ENCODE data around the gene LGR5. TPM values are rescaled to one million over a fixed set of nuclear protein-coding genes. Genes with fewer than 3 reads are reported as not detected.
A peak's percentile ranks its signal among the peaks of the same experiment; 100 is the strongest.

The LGR5 gene
- total RNA-seq, 8 experiments from 2014 or later = 0.24 to 3.1 (median 0.31) TPM; not detected in 2

DNA sequence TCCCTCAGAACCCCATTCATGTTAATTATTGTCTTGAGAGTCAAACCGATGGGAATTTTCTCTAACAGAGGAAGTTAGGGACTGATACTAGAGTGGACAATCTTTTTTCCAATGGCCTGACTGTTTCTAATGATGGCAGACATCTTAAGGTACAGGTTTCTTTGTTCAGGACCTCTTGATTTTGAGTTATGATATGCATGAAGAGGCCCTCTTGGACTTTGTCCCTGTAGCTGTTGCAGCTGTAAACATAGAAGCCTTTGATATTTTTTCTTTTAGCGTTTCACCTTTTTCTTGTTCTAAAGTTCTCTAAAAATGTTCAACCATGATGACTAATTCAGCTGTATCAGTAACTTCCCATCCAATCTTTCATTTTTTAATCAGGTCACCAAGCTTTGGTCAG is 53.0 kb downstream of the LGR5 start:
- H3K27ac ChIP-seq = no peak overlapping the region
- H3K4me3 ChIP-seq = no peak overlapping the region
- in situ Hi-C loops (cut with MboI; ENCODE audit: low pct_unique_long_range_greater_than_20kb in 2 of 9, low sequenced_read_pairs in 9 of 9, unreplicated experiment in 9 of 9) = no loop called here
- 58 to 100% (median 89%) methylated on average over 1 to 2 of the region's 2 CpGs for WGBS, 10 experiments
- no peak for ATAC-seq (replicated peaks in 6 of 8)
- H3K4me1 ChIP-seq (replicated peaks in 1 of 2) = no peaks in the 10 kb centered on the region

DNA sequence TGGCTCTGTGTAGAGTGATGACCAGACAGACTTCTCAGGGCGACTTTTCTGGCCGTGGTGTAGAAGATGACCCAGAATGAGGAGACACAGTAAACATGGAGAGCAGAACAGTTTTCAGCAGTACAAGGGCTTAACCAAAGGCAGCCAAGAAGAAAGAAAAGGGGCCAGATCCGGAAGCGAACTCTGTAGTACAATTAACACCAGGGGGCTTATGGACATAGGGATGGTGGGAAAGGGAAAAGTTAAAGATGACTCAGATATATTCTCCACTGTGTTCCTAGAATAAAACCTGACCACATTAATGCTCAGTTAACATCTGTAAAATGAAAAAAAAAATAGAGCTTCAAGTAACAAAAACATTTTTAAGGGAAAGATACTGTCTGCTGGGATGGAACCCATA is 60.2 kb downstream of the LGR5 start:
- Histone ChIP-seq H3K27ac (no peak overlapping the region), H3K4me3 (no peak overlapping the region), H3K4me1 (replicated peaks in 1 of 2) (peaks cover 0 to 7% of the 10 kb centered on the region in 2 donors)
- in situ Hi-C loops (cut with MboI; ENCODE audit: low pct_unique_long_range_greater_than_20kb in 2 of 9, low sequenced_read_pairs in 9 of 9, unreplicated experiment in 9 of 9) = no loop called here
- ATAC-seq (replicated peaks in 6 of 8) = no peak
- 50 to 100% (median 93%) methylated on average over 2 to 4 of the region's 4 CpGs; no CpG with 5 or more reads in 2 of the 10 experiments for WGBS, 10 experiments

DNA sequence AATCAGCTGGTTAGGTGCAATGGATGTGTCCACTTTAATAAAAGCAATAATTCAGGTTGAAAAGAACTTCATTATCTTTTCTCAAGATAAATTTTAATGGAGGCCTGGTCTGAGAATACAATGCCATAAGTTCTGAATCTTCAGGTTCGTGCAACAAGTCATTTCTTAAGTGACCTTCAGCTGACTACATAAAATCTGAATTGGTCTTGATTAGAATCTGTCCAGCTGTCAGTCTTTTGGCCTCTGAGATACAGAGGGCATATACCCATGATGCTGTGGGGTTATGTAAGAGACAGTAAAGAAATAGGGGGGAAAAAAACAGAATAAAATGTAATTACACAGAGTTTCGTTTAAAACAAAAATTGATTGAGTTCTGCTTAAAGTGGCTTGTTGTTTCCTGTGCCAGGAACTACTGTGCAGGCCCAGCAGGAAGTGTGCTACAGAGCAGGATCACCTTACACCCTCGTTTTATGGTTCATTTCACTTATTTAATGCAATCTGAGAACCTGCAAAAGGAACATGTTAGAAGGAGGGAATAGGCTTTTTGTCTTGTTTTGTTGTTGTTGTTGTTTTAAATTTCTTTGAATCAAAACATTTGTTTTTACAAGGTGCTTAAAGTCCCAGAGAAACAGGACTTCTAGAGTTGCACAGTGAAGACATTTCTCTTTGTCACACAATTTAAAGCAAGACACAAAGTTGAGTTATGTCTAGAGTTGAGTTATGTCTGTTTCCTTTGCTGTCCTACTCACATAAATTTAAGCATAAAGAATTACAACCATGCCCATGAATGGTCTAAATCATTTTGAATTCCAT is 64.2 kb downstream of the LGR5 start:
- no peak for ATAC-seq (replicated peaks in 6 of 8)
- WGBS, 10 experiments = 13 to 80% (median 32%) methylated on average over 1 to 3 of the region's 3 CpGs
- in situ Hi-C loops (cut with MboI; ENCODE audit: low pct_unique_long_range_greater_than_20kb in 2 of 9, low sequenced_read_pairs in 9 of 9, unreplicated experiment in 9 of 9) = no loop called here
- Histone ChIP-seq H3K4me3 (no peak overlapping the region), H3K4me1 (replicated peaks in 1 of 2) (peaks cover 0 to 7% of the 10 kb centered on the region in 2 donors), H3K27ac (no peak overlapping the region)

DNA sequence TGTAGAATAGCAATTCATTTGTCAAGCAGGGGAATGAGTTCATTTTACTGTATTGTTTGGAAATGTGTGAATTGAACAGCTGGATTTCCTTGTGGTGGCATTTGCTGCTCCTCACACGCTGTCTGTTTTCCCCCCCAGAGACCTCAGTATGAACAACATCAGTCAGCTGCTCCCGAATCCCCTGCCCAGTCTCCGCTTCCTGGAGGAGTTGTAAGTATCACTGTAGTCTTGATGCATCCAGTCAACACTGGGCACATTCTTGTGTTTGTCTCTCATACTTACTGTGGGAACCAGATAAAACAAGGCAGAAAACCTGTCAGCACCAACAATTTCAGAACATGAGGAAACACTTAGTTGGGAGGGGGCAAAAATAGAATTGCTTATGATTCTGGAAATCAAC is 64.9 kb downstream of the LGR5 start:
- peak in 4 of 8 experiments; percentile 15 to 98 (median 57) for ATAC-seq (replicated peaks in 6 of 8)
- in situ Hi-C loops (cut with MboI; ENCODE audit: low pct_unique_long_range_greater_than_20kb in 2 of 9, low sequenced_read_pairs in 9 of 9, unreplicated experiment in 9 of 9) = no loop called here
- Histone ChIP-seq H3K4me1 (replicated peaks in 1 of 2) (peaks cover 0 to 7% of the 10 kb centered on the region in 2 donors), H3K4me3 (no peak overlapping the region), H3K27ac (no peak overlapping the region)
- 0 to 90% (median 58%) methylated on average over 1 to 3 of the region's 3 CpGs; no CpG with 5 or more reads in 4 of the 10 experiments for WGBS, 10 experiments

DNA sequence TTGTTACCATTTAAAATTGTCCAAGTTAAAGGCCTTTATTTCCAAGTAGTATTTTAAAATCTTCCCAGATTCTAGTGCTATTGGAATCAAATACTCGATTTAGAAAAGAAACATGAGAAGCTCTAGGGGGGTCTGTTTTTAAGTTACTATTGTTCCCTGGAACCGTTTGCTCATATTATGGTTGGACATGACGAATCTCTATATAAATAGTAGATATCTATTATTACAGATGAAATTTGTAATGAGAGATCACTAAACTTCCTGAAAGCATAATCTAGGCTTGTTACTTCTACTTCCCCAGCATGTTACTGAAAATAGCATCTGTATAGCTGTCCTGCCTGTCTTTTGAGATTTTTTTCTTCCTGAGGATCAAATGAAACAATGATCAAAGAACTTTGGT is 70.1 kb downstream of the LGR5 start:
- Histone ChIP-seq H3K4me1 (replicated peaks in 1 of 2) (peaks cover 0 to 1% of the 10 kb centered on the region in 2 donors), H3K4me3 (no peak overlapping the region), H3K27ac (no peak overlapping the region)
- WGBS, 10 experiments = 41 to 100% (median 79%) methylated on average over 1 to 3 of the region's 3 CpGs; no CpG with 5 or more reads in 1 of the 10 experiments
- ATAC-seq (replicated peaks in 6 of 8) = no peak
- in situ Hi-C loops (cut with MboI; ENCODE audit: low pct_unique_long_range_greater_than_20kb in 2 of 9, low sequenced_read_pairs in 9 of 9, unreplicated experiment in 9 of 9) = no loop called here

DNA sequence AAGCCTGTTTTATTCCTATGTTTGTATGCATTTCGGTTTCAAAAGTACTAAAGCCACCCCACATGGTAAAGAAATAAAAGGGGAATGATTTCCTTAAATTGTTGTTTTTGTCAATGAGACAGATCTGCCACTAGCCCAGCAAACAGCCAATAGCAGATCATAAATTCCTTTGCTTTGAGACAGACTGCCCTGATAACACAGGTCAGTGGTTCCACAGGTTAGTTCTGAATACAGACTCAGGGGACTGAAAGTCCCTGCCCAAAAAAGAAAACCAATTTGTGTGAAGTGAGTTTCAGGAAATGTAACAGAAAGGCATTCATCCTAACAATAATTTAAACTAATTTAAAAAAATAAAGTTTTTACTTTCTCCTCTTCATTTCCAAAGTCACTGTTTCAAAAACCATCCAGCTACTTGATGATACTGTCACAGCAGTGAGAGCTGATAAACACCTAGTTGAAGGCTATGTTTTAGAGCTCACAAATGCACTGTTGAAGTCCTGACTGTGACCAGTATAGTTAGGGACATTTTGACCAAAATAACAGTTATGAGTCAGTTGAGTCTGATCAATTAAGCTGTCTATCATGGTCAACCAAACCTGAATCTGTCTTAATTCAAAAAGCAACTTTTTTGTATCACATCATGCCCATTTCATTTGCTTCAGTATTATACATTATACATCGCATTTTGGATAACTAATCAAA is 77.7 kb downstream of the LGR5 start:
- in situ Hi-C loops (cut with MboI; ENCODE audit: low pct_unique_long_range_greater_than_20kb in 2 of 9, low sequenced_read_pairs in 9 of 9, unreplicated experiment in 9 of 9) = no loop called here
- Histone ChIP-seq H3K27ac (no peak overlapping the region), H3K4me1 (replicated peaks in 1 of 2) (no peaks in the 10 kb centered on the region), H3K4me3 (no peak overlapping the region)
- no peak for ATAC-seq (replicated peaks in 6 of 8)
- 0 to 90% (median 56%) methylated on average over 1 to 2 of the region's 2 CpGs; no CpG with 5 or more reads in 1 of the 10 experiments for WGBS, 10 experiments

DNA sequence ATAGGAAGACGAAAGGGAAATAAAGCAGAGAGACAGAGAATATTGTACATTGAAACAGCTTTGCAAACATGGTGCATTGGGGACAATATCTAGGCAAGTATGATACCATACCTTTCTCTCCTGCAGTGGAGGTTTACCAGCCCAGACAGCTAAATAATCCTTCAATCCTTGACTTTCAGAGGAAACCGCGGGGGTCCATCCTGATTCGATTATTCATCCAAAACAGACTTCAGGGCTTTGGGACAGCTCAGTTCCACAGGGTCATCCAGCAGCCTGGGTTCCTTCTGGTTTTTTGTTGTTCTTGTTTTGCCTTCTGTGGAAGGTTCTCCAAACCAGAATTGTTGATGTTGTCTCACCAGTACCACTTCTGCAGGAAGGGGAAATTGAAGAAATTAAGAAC is 81.5 kb downstream of the LGR5 start:
- no peak overlapping the region for H3K4me3 ChIP-seq
- 0 to 100% (median 60%) methylated on average over 1 to 4 of the region's 4 CpGs; no CpG with 5 or more reads in 1 of the 10 experiments for WGBS, 10 experiments
- no peak overlapping the region for H3K27ac ChIP-seq
- ATAC-seq (replicated peaks in 6 of 8) = no peak
- peaks cover 0 to 3% of the 10 kb centered on the region in 2 donors for H3K4me1 ChIP-seq (replicated peaks in 1 of 2)
- in situ Hi-C loops (cut with MboI; ENCODE audit: low pct_unique_long_range_greater_than_20kb in 2 of 9, low sequenced_read_pairs in 9 of 9, unreplicated experiment in 9 of 9) = no loop called here

DNA sequence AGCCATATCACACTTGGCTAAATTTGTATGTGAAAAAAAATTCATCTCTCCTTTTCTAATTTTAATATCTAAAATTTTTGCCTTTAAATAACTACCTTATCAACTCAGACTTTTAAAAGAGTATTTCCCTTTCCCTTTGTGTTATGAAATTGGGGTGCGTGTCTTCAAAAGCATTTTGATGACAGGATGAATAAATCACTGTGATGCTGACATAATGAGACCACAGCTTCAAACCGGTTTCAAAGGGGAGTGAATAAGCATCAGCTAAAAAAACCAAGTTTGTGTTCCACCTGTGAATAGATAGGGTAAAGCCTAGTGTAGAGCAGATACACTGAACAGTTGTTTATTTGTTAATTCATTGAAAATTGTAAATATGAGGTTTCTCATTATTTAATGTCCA is 85.0 kb downstream of the LGR5 start:
- no peak for ATAC-seq (replicated peaks in 6 of 8)
- in situ Hi-C loops (cut with MboI; ENCODE audit: low pct_unique_long_range_greater_than_20kb in 2 of 9, low sequenced_read_pairs in 9 of 9, unreplicated experiment in 9 of 9) = no loop called here
- H3K4me3 ChIP-seq = no peak overlapping the region
- no peak overlapping the region for H3K27ac ChIP-seq
- H3K4me1 ChIP-seq (replicated peaks in 1 of 2) = peaks cover 0 to 3% of the 10 kb centered on the region in 2 donors
- 0 to 100% (median 57%) methylated on average over 1 to 2 of the region's 2 CpGs for WGBS, 10 experiments

DNA sequence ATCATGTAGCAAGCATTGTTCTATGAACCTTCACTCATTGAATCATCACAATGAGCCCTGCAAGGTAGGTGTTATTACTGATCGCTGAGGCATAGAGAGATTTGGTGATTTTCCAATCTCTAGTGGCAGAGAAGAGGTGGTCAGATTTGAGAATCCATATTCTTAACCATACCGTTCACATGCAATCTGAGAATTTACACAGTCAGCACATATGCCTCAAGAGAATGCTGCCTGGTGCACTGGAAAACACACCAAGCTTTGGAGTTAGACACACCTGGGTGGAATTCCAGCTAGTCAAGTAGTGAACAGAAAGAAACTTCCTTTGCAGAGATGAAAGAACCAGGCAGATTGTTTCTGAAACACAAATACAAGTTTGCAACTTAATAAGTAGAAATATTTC is 94.1 kb downstream of the LGR5 start:
- H3K4me1 ChIP-seq (replicated peaks in 1 of 2) = no peaks in the 10 kb centered on the region
- 0 to 100% (median 86%) methylated on average over 1 to 2 of the region's 2 CpGs for WGBS, 10 experiments
- H3K27ac ChIP-seq = no peak overlapping the region
- ATAC-seq (replicated peaks in 6 of 8) = no peak
- in situ Hi-C loops (cut with MboI; ENCODE audit: low pct_unique_long_range_greater_than_20kb in 2 of 9, low sequenced_read_pairs in 9 of 9, unreplicated experiment in 9 of 9) = no loop called here
- H3K4me3 ChIP-seq = no peak overlapping the region

DNA sequence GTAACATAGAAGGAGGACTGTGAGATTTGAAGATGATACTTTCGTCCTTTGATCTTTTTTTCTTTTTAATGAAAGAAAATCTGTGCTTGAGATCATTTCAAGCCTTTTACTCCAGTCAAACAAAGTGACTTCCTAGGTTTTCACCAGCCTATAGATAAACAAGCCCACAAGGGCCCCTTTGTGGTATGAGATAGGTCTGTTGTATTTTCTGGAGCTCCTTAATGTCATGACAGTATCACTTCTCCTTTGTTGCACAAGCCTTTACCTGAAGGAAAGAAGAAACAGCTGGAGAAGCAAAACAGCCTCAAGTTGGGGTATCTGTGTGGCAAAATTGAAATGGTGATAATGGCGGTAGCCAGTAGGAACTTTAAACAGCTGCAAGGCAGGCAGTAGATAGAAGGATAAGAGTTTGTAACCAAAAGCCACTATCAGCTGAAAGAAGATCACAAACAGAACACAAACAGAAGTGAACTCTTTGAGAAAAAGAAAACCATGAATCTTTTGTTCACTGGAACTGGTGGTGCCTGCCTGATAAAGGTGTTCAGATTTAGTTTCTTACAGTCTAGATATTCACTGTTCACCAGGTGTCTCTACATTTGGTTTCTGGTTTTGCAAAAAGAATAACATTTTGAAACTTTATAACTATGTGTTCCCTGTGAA is 96.8 kb downstream of the LGR5 start:
- H3K4me3 ChIP-seq = no peak overlapping the region
- 20 to 100% (median 87%) methylated on average over 1 to 2 of the region's 2 CpGs for WGBS, 10 experiments
- ATAC-seq (replicated peaks in 6 of 8) = no peak
- no peak overlapping the region for H3K27ac ChIP-seq
- H3K4me1 ChIP-seq (replicated peaks in 1 of 2) = no peaks in the 10 kb centered on the region
- in situ Hi-C loops (cut with MboI; ENCODE audit: low pct_unique_long_range_greater_than_20kb in 2 of 9, low sequenced_read_pairs in 9 of 9, unreplicated experiment in 9 of 9) = no loop called here

DNA sequence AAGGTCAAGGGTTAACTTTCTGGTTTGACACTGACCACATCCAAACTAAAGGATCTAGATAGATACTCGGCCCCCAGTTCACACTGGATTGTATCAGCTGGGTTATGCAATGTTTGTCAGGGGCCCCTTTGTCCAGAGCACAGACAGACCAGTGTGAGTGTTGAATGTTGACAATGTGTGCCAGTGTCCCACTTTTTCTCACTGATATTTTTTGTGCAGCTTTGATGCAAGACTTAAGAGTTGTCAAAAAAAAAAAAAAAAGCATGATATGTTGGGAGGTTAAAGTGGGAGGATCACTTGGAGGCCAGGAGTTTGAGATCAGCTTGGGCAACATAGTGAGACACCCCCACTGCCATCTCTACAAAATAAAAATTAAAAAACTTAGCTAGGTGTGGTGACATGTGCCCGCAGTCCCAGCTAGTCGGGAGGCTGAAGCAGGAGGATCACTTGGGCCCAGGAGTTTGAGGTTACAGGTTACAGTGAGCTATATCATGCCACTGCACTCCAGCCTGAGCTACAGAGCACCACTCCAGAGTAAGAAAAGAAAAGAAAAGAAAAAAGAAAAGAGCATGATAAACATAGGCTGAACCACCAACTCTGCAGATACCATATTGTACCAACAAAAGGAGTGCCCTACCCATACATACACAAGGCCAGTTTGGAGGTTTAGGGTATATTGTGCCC is 97.5 kb downstream of the LGR5 start:
- in situ Hi-C loops (cut with MboI; ENCODE audit: low pct_unique_long_range_greater_than_20kb in 2 of 9, low sequenced_read_pairs in 9 of 9, unreplicated experiment in 9 of 9) = no loop called here
- no peaks in the 10 kb centered on the region for H3K4me1 ChIP-seq (replicated peaks in 1 of 2)

DNA sequence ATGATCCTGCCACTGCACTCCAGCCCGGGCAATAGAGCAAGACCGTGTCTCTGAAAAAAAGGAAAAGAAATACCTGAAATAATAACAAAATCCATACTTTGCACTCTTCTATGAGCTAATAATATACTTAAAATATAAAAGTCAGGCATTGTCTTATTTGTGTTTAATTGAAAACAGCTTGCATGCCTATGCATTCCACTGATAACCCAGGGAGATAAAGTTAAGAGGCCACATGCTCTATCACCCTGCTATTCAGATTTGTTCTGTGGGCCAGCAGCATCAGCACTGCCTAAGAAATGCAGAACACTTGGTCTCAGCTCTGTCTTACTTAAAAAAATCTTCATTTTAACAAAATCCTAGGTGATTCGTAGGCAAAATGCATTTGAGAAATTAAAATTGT is 99.2 kb downstream of the LGR5 start:
- Histone ChIP-seq H3K4me3 (no peak overlapping the region), H3K27ac (no peak overlapping the region), H3K4me1 (replicated peaks in 1 of 2) (no peaks in the 10 kb centered on the region)
- in situ Hi-C loops (cut with MboI; ENCODE audit: low pct_unique_long_range_greater_than_20kb in 2 of 9, low sequenced_read_pairs in 9 of 9, unreplicated experiment in 9 of 9) = no loop called here
- 50 to 100% (median 89%) methylated on average over 1 to 3 of the region's 3 CpGs; no CpG with 5 or more reads in 1 of the 10 experiments for WGBS, 10 experiments
- no peak for ATAC-seq (replicated peaks in 6 of 8)

More for the DNA sequence above, 97.5 kb downstream of the LGR5 start:
- no peak for ATAC-seq (replicated peaks in 6 of 8)
- 0 to 100% (median 92%) methylated on average over 1 to 3 of the region's 3 CpGs; no CpG with 5 or more reads in 1 of the 10 experiments for WGBS, 10 experiments
- H3K4me3 ChIP-seq = no peak overlapping the region
- no peak overlapping the region for H3K27ac ChIP-seq

DNA sequence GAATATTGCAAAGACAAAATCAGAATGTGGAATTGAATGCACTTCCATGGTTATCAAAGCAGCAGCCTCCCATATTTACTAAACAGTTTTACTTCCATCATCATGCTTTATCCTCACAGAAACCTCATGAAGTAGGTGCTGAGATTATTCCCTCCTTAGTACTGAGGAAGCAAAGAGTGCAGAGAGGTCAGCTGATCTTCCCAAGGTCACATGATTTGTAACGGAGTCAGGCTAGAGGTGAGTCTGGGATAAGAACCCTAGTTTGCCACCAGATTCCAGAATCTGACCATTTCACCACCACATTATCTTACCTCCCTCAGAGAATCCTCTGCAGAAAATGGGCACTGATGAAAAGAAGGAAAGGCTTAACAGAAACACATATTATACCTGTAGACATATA is 102.0 kb downstream of the LGR5 start:
- Histone ChIP-seq H3K27ac (no peak overlapping the region), H3K4me3 (no peak overlapping the region), H3K4me1 (replicated peaks in 1 of 2) (no peaks in the 10 kb centered on the region)
- in situ Hi-C loops (cut with MboI; ENCODE audit: low pct_unique_long_range_greater_than_20kb in 2 of 9, low sequenced_read_pairs in 9 of 9, unreplicated experiment in 9 of 9) = no loop called here
- 14 to 100% (median 71%) methylated on average over 1 of the region's 1 CpG; no CpG with 5 or more reads in 3 of the 10 experiments for WGBS, 10 experiments
- no peak for ATAC-seq (replicated peaks in 6 of 8)
